HCT116 (cell line): ENCODE data around the gene ADRA2A. TPM values are rescaled to one million over a fixed set of nuclear protein-coding genes. Genes with fewer than 3 reads are reported as not detected.

Source experiments
- ATAC-seq: fragments of 200-7000 bp; cut with Tn5 transposase; 2 replicates; pipeline ENCODE4 v1.9.1; 2020; ENCODE audit warnings: mild to moderate bottlenecking, moderate library complexity
- BruUV-seq: library from RNA; stranded (reverse); fragments of 400-500 nt; replicated peaks from 2 replicates; lab custom pipeline; 2021; lab: Mats Ljungman, UMichigan
- CTCF ChIA-PET: fragments of 300-600 bp; sonication (Branson Sonifier 250); formaldehyde crosslinking; loops from one replicate; lab custom pipeline; 2021; ENCODE audit warnings: antibody characterized with exemption; lab: Charles Lee
- POLR2A ChIA-PET: fragments of 300-600, 350-600 bp; sonication (Branson Sonifier 250); formaldehyde crosslinking; loops from one replicate; lab custom pipeline; 2021; ENCODE audit warnings: antibody characterized with exemption; lab: Charles Lee
- RAD21 ChIA-PET, 2 experiments: fragments of 300-600 bp; sonication (Branson Sonifier 250); formaldehyde crosslinking; loops; one replicate each; lab custom pipeline; 2023; ENCODE audit warnings: low total read pairs in 2 of 2; ENCODE audit not compliant: uncharacterized antibody in 2 of 2, unreplicated experiment in 2 of 2, low non-redundant PET in 1 of 2; lab: Charles Lee
- DNase-seq: peaks from one replicate; pipeline ENCODE4 v3.0.0-alpha.2; 2010; ENCODE audit warnings: low read depth, low spot score
- H2AFZ ChIP-seq: fragments of 200-600 bp; shearing (Covaris generic), sonication (generic); 2 replicates; pipeline ENCODE4 v1.6.1; 2017; ENCODE audit warnings: low read depth, mixed run types, mixed read lengths, antibody characterized with exemption, low read length; ENCODE audit not compliant: poor library complexity, severe bottlenecking
- H3K27ac ChIP-seq: 2 replicates; pipeline ENCODE4 v1.5.1; 2012; ENCODE audit warnings: low read depth, low read length
- H3K27me3 ChIP-seq: fragments of 200-600 bp; sonication (generic); 2 replicates; pipeline ENCODE4 v1.6.1; 2016; ENCODE audit warnings: mixed run types, low read length, mixed read lengths; ENCODE audit not compliant: insufficient read depth
- H3K36me3 ChIP-seq, 2 experiments: fragments of 200-500 bp in 1 of 2; fragments of 200-600 bp in 1 of 2; sonication (Bioruptor generic) in 1 of 2; sonication (generic) in 1 of 2; 2 replicates each; pipeline versions ENCODE4 v1.5.1 to v1.6.1; 2014 to 2016; ENCODE audit warnings: low read length in 2 of 2, inconsistent platforms in 1 of 2, mixed read lengths in 1 of 2, mixed run types in 1 of 2; ENCODE audit not compliant: insufficient read depth in 2 of 2, control insufficient read depth in 1 of 2
- H3K4me1 ChIP-seq, 2 experiments: fragments of 200-600 bp in 1 of 2; sonication (generic) in 1 of 2; 2 replicates each; pipeline versions ENCODE4 v1.5.1 to v1.6.1; 2012 to 2017; ENCODE audit warnings: low read length in 2 of 2, inconsistent platforms in 1 of 2, mild to moderate bottlenecking in 1 of 2, mixed read lengths in 1 of 2, mixed run types in 1 of 2, moderate library complexity in 1 of 2; ENCODE audit not compliant: insufficient read depth in 2 of 2, control insufficient read depth in 1 of 2
- H3K4me2 ChIP-seq: fragments of 200-600 bp; sonication (generic); 2 replicates; pipeline ENCODE4 v1.6.1; 2017; ENCODE audit warnings: mixed run types, low read length, mixed read lengths
- H3K4me3 ChIP-seq, 2 experiments: fragments of 200-600 bp in 1 of 2; sonication (generic) in 1 of 2; replicated peaks in 1 of 2; 2 replicates each; pipeline ENCODE4 v1.5.1; 2011 to 2016; ENCODE audit warnings: low read length in 2 of 2, control low read depth in 1 of 2, low read depth in 1 of 2, mild to moderate bottlenecking in 1 of 2, mixed read lengths in 1 of 2, mixed run types in 1 of 2
- H3K79me2 ChIP-seq: fragments of 200-600 bp; sonication (generic); 2 replicates; pipeline ENCODE4 v1.6.1; 2017; ENCODE audit warnings: mild to moderate bottlenecking, mixed run types, low read length, moderate library complexity, mixed read lengths; ENCODE audit not compliant: insufficient read depth
- H3K9ac ChIP-seq: fragments of 200-600 bp; sonication (generic); 2 replicates; pipeline ENCODE4 v1.6.1; 2016; ENCODE audit warnings: low read length, mixed read lengths
- H3K9me2 ChIP-seq: fragments of 200-600 bp; sonication (generic), shearing (Covaris generic); 2 replicates; pipeline ENCODE4 v1.6.1; 2017; ENCODE audit warnings: mixed run types, mild to moderate bottlenecking, moderate library complexity; ENCODE audit not compliant: insufficient read depth
- H3K9me3 ChIP-seq, 2 experiments: fragments of 200-500 bp in 1 of 2; fragments of 200-600 bp in 1 of 2; sonication (Bioruptor generic) in 1 of 2; sonication (generic) in 1 of 2; 2 replicates each; pipeline ENCODE4 v1.6.1; 2014 to 2017; ENCODE audit warnings: low read length in 2 of 2, mixed read lengths in 2 of 2, inconsistent platforms in 1 of 2, low read depth in 1 of 2, mild to moderate bottlenecking in 1 of 2, mixed run types in 1 of 2, moderate library complexity in 1 of 2; ENCODE audit not compliant: control insufficient read depth in 1 of 2, insufficient read depth in 1 of 2
- H4K20me1 ChIP-seq: fragments of 200-600 bp; sonication (generic), shearing (Covaris generic); 2 replicates; pipeline ENCODE4 v1.6.1; 2017; ENCODE audit warnings: mixed run types, mild to moderate bottlenecking, moderate library complexity; ENCODE audit not compliant: insufficient read depth
- CBX3 ChIP-seq: IDR thresholded peaks from 2 replicates; pipeline ENCODE4 v1.6.1; 2012; ENCODE audit warnings: low read depth
- CEBPB ChIP-seq: IDR thresholded peaks from 2 replicates; pipeline ENCODE4 v1.6.1; 2012; ENCODE audit warnings: low read depth
- EGR1 ChIP-seq: IDR thresholded peaks from 2 replicates; pipeline ENCODE4 v1.6.1; 2012; ENCODE audit warnings: low read depth
- ELF1 ChIP-seq: IDR thresholded peaks from 2 replicates; pipeline ENCODE4 v1.6.1; 2012; ENCODE audit warnings: low read depth, borderline replicate concordance
- EZH2 ChIP-seq: fragments of 200-600 bp; sonication (generic); IDR thresholded peaks from 2 replicates; pipeline ENCODE4 v1.6.1; 2017; ENCODE audit warnings: antibody characterized with exemption, mixed run types
- MAX ChIP-seq: IDR thresholded peaks from 2 replicates; pipeline ENCODE4 v1.6.1; 2012
- POLR2A ChIP-seq: IDR thresholded peaks from 2 replicates; pipeline ENCODE4 v1.7.0; 2011; ENCODE audit warnings: borderline replicate concordance; ENCODE audit not compliant: insufficient read depth, insufficient read length; ENCODE audit errors: extremely low read depth
- RAD21 ChIP-seq: IDR thresholded peaks from 2 replicates; pipeline ENCODE4 v1.6.1; 2012; ENCODE audit warnings: low read depth, mild to moderate bottlenecking
- REST ChIP-seq: IDR thresholded peaks from 2 replicates; pipeline ENCODE4 v1.6.1; 2012; ENCODE audit warnings: low read depth
- SIN3A ChIP-seq: IDR thresholded peaks from 2 replicates; pipeline ENCODE4 v1.6.1; 2012; ENCODE audit warnings: low read depth
- SP1 ChIP-seq: IDR thresholded peaks from 2 replicates; pipeline ENCODE4 v1.6.1; 2012; ENCODE audit warnings: low read depth
- TCF7L2 ChIP-seq: IDR thresholded peaks from 2 replicates; pipeline ENCODE4 v1.7.0; 2011; ENCODE audit warnings: borderline replicate concordance, inconsistent platforms; ENCODE audit not compliant: insufficient read depth, insufficient read length; ENCODE audit errors: extremely low read depth
- YY1 ChIP-seq: IDR thresholded peaks from 2 replicates; pipeline ENCODE4 v1.6.1; 2011; ENCODE audit warnings: low read length, low read depth, moderate library complexity, mild to moderate bottlenecking; ENCODE audit not compliant: insufficient replicate concordance; ENCODE audit errors: extremely low read depth
- ZBTB33 ChIP-seq: IDR thresholded peaks from 2 replicates; pipeline ENCODE4 v1.6.1; 2011; ENCODE audit warnings: mild to moderate bottlenecking, low read length, moderate library complexity; ENCODE audit not compliant: insufficient replicate concordance; ENCODE audit errors: extremely low read depth
- ZFX ChIP-seq: fragments of 450-650 bp; IDR thresholded peaks from 2 replicates; pipeline ENCODE4 v1.6.1; 2017
- ZNF274 ChIP-seq: fragments of 200-500 bp; sonication (Bioruptor generic); IDR thresholded peaks from 2 replicates; pipeline ENCODE4 v1.6.1; 2014; ENCODE audit warnings: mild to moderate bottlenecking, low read depth, low read length, inconsistent platforms
- intact Hi-C: fragments of 100-400 bp; cut with micrococcal nuclease; formaldehyde crosslinking; loops from 2 replicates; pipeline ENCODE4 v1.10.0; 2022
- total RNA-seq: library from RNA; stranded (reverse); gene quantifications from one replicate; pipeline ENCODE4 v1.2.1, GENCODE V29; 2021; ENCODE audit not compliant: unreplicated experiment

The ADRA2A gene
- total RNA-seq, 1 experiment from 2014 or later: 0.15 TPM

- Histone ChIP-seq H3K4me3 (no peak overlapping the region), H4K20me1 (no peaks in the 10 kb centered on the region), H2AFZ (no peak overlapping the region), H3K4me2 (no peak overlapping the region), H3K27me3 (peaks cover 15% of the 10 kb centered on the region; the same call in 1 of the 2 replicates), H3K27ac (no peak overlapping the region), H3K36me3 (no peaks in the 10 kb centered on the region), H3K9me3 (no peaks in the 10 kb centered on the region), H3K4me1 (no peaks in the 10 kb centered on the region), H3K9me2 (no peaks in the 10 kb centered on the region), H3K9ac (no peak overlapping the region), H3K79me2 (no peaks in the 10 kb centered on the region)
- ChIA-PET CTCF (no interaction called here), RAD21 (no interaction called here), POLR2A (no interaction called here)
- no TSS peak for BruUV-seq
- DNase-seq (no peak), ATAC-seq (no peak)
- TF ChIP-seq RAD21 (no peak), MAX (no peak), ELF1 (no peak), EZH2 (no peak), ZBTB33 (no peak), SIN3A (no peak), ZNF274 (no peak), CBX3 (no peak)
- intact Hi-C loops: no loop called here
These were observed 11.2 kb downstream of the ADRA2A start for GRCh38 chr10:111087968-111088505.

- intact Hi-C loops: no loop called here
- Histone ChIP-seq H3K79me2 (no peaks in the 10 kb centered on the region), H3K36me3 (no peaks in the 10 kb centered on the region), H4K20me1 (no peaks in the 10 kb centered on the region), H3K27me3 (peaks cover 22% of the 10 kb centered on the region; the same call in 1 of the 2 replicates), H3K4me3 (no peak overlapping the region), H3K9me3 (no peaks in the 10 kb centered on the region), H2AFZ (no peak overlapping the region), H3K4me2 (no peak overlapping the region), H3K27ac (no peak overlapping the region), H3K9me2 (no peaks in the 10 kb centered on the region), H3K9ac (no peak overlapping the region), H3K4me1 (no peaks in the 10 kb centered on the region)
- ChIA-PET CTCF (no interaction called here), POLR2A (no interaction called here), RAD21 (no interaction called here)
- BruUV-seq: no TSS peak
- ATAC-seq (no peak), DNase-seq (no peak)
- TF ChIP-seq SP1: no peak
- TF ChIP-seq TCF7L2: no peak
- no peak for TF ChIP-seq REST
- TF ChIP-seq MAX: no peak
- TF ChIP-seq EGR1: no peak
- TF ChIP-seq POLR2A: no peak
- TF ChIP-seq ZFX: no peak
- no peak for TF ChIP-seq YY1
- no peak for TF ChIP-seq CEBPB
These were observed 12.5 kb downstream of the ADRA2A start for GRCh38 chr10:111089293-111089692.
